Measurements from ENCODE around the gene BTBD9.

DNA sequence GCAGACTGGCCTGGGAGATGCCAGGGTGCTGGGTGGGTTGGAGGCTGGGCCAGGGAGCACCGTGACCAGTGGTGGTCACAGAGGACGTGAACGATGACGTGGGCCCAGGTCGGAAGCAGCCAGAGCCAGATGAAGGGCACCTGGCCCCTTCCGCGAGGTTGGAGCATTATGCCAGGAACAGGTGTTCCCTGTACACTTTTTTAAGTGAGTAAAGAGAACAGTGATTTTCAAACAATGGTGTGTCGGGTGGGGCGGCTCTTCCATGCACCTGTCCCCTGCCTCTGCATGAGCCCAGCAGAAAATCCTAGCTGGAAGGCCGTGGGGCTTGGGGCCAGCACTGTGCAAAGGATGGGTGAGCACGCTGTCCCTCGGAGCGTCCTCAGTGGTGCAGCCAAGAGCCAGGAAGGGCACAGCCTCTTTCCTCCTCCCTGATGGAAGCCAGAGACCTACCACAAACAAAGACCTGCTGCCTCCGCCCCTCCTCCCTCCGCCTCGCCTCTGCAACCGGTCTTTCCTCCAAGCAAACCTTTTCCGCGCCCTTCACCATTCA, 469.7 kb downstream of the BTBD9 start:
- TF ChIP-seq, protein P1, sequence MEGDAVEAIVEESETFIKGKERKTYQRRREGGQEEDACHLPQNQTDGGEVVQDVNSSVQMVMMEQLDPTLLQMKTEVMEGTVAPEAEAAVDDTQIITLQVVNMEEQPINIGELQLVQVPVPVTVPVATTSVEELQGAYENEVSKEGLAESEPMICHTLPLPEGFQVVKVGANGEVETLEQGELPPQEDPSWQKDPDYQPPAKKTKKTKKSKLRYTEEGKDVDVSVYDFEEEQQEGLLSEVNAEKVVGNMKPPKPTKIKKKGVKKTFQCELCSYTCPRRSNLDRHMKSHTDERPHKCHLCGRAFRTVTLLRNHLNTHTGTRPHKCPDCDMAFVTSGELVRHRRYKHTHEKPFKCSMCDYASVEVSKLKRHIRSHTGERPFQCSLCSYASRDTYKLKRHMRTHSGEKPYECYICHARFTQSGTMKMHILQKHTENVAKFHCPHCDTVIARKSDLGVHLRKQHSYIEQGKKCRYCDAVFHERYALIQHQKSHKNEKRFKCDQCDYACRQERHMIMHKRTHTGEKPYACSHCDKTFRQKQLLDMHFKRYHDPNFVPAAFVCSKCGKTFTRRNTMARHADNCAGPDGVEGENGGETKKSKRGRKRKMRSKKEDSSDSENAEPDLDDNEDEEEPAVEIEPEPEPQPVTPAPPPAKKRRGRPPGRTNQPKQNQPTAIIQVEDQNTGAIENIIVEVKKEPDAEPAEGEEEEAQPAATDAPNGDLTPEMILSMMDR (IDR thresholded peaks at IDR 0.05; ENCODE audit: poor library complexity), result no peak
- TF ChIP-seq EZH2 (IDR thresholded peaks at IDR 0.05; ENCODE audit: borderline replicate concordance), result no peak

Measured in hepatocyte (in vitro differentiated cells).